ENCODE measurements around the gene ECSCR.

- TF ChIP-seq CTCF (IDR thresholded peaks at IDR 0.05; ENCODE audit: poor library complexity, severe bottlenecking) (no peak), REST (IDR thresholded peaks at IDR 0.05; ENCODE audit: borderline replicate concordance) (no peak), POLR2AphosphoS5 (IDR thresholded peaks at IDR 0.05) (no peak), TAF1 (IDR thresholded peaks at IDR 0.05; ENCODE audit: low read depth) (no peak), EZH2 (IDR thresholded peaks at IDR 0.05; ENCODE audit: borderline replicate concordance, insufficient read depth, low read length, poor library complexity, severe bottlenecking) (no peak), RAD21 (conservative IDR thresholded peaks at IDR 0.05) (no peak)
Observed at GRCh38 chr5:139453683-139454567, 8.6 kb downstream of the ECSCR start.

Measured in neural cell (in vitro differentiated cells).